ENCODE data around the gene PDE6H. TPM values are rescaled to one million over a fixed set of nuclear protein-coding genes. Genes with fewer than 3 reads are reported as not detected.

The PDE6H gene
- total RNA-seq, 2 experiments from 2014 or later, result not detected

DNA sequence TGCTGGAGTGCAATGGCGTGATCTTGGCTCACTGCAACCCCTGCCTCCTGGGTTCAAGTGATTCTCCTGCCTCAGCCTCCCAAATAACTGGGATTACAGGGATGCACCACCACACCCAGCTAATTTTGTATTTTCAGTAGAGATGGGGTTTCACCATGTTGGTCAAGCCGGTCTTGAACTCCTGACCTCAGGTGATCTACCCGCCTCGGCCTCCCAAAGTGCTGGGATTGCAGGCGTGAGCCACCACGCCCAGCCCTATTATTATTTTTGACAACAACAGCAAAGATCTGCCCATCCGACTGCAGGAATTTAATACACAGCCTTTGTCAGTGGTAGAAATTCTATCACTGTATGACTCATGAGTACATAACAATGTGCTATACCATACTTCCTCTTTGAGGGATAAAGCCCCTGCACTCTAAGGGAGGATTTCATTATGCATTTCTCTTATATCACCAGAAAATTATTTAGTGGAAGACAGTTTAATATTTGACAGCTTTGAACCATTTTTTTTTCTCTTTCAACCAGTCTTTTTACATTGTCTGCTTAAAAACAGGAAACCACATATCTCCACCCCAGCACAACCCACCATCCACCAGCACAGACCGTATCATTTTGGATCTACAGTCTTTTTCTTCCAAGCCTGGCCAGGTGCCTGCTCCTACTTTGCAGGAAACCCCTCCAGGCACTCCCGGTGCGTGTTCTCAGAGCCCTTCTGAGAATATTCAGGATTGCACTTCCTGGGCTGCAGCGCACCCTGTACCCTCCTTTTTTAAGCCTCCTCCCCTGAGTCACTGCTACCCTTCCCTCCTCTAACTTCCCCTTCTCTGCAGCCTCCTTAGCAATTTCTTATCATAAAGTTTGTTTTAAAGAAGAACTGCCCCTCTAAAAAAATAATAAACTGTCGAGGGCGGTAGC is 12.0 kb upstream of the PDE6H start:
- TF ChIP-seq CTCF (IDR thresholded peaks at IDR 0.05), result no peak
- peaks cover 41% of the 10 kb centered on the region for H3K4me1 ChIP-seq (ENCODE audit: insufficient read depth, low read length)
- ChIA-PET CTCF (interaction anchor here (1.1 to 1.2 kb wide), 3 partner anchors 12 to 39 kb away, joined by 3 to 4 read pairs (median 3); no protein-coding TSS in a partner anchor), POLR2A (interaction anchor here (0.6 to 8.5 kb wide), 23 partner anchors 9 to 595 kb away, joined by 3 to 144 read pairs (median 5); partner anchors contain the start of genes C12orf60, ERP27, RERG and WBP11)
- peak in 12 of 14 experiments; percentile 45 to 79 (median 55) for DNase-seq
- H3K27ac ChIP-seq (ENCODE audit: low read depth in 1 of 2, low read length in 2 of 2), result peak overlapping the region; percentile 89 to 90
- H3K36me3 ChIP-seq (ENCODE audit: insufficient read depth, low read length), result peaks cover 30% of the 10 kb centered on the region
- ATAC-seq (ENCODE audit: poor library complexity), result peak; percentile 40
- Mint-ChIP-seq H3K9me3 (no peaks in the 10 kb centered on the region), H3K27me3 (no peaks in the 10 kb centered on the region), H3K4me3 (peak overlapping the region; percentile 97), H3K27ac (peak overlapping the region; percentile 94), H3K4me1 (ENCODE audit: low read depth) (peaks cover 73% of the 10 kb centered on the region), H3K36me3 (ENCODE audit: low read depth) (peaks cover 57% of the 10 kb centered on the region)
- intact Hi-C loops (cut with DNase I, micrococcal nuclease), result loop anchor here (1.0 to 5.0 kb wide), 6 partner anchors 9 to 594 kb away; partner anchors contain the start of genes C12orf60 (in 2 of the 2), WBP11 (in 2 of the 2) and ATF7IP (in 1 of the 2)
- no peaks in the 10 kb centered on the region for H3K27me3 ChIP-seq (ENCODE audit: control insufficient read depth in 1 of 2, insufficient read depth in 2 of 2, low read length in 2 of 2)
- H3K9me3 ChIP-seq (ENCODE audit: control insufficient read depth in 1 of 2, insufficient read depth in 1 of 2, low read length in 2 of 2), result no peaks in the 10 kb centered on the region
- peak overlapping the region; percentile 80 for H3K4me3 ChIP-seq (ENCODE audit: low read length)

- Histone ChIP-seq H3K9me3 (ENCODE audit: control insufficient read depth in 1 of 2, insufficient read depth in 1 of 2, low read length in 2 of 2) (no peaks in the 10 kb centered on the region), H3K4me1 (ENCODE audit: insufficient read depth, low read length) (peaks cover 36% of the 10 kb centered on the region), H3K36me3 (ENCODE audit: insufficient read depth, low read length) (peaks cover 23% of the 10 kb centered on the region), H3K27ac (ENCODE audit: low read depth in 1 of 2, low read length in 2 of 2) (peak within 1 kb of the TSS; percentile 89 to 90), H3K27me3 (ENCODE audit: control insufficient read depth in 1 of 2, insufficient read depth in 2 of 2, low read length in 2 of 2) (no peaks in the 10 kb centered on the region), H3K4me3 (ENCODE audit: low read length) (peak within 1 kb of the TSS; percentile 80)
- POLR2A ChIA-PET, result interaction anchor here (0.7 to 8.5 kb wide), 20 partner anchors 10 to 949 kb away, joined by 3 to 144 read pairs (median 4); partner anchors contain the start of genes C12orf60, DERA, ERP27 and RERG
- H3K36me3 Mint-ChIP-seq (ENCODE audit: low read depth), result peaks cover 49% of the 10 kb centered on the region
- no peak for TF ChIP-seq CTCF (IDR thresholded peaks at IDR 0.05)
- ATAC-seq (ENCODE audit: poor library complexity) (peak; percentile 75), DNase-seq (peak; percentile 63 to 97 (median 72))
- no peaks in the 10 kb centered on the region for H3K27me3 Mint-ChIP-seq
- no peaks in the 10 kb centered on the region for H3K9me3 Mint-ChIP-seq
- peak within 1 kb of the TSS; percentile 94 for H3K27ac Mint-ChIP-seq
- intact Hi-C loops (cut with DNase I, micrococcal nuclease), result loop anchor here (1.0 to 5.0 kb wide), 6 partner anchors 9 to 594 kb away; partner anchors contain the start of genes C12orf60 (in 2 of the 2), WBP11 (in 2 of the 2) and ATF7IP (in 1 of the 2)
- H3K4me3 Mint-ChIP-seq, result peak within 1 kb of the TSS; percentile 97
- H3K4me1 Mint-ChIP-seq (ENCODE audit: low read depth), result peaks cover 72% of the 10 kb centered on the region
- CTCF ChIA-PET, result interaction anchor here (1.1 to 4.3 kb wide), 2 partner anchors 13 to 34 kb away, joined by 3 to 12 read pairs; no protein-coding TSS in a partner anchor
These were observed 11.2 kb upstream of the PDE6H start, which contains the start of gene ARHGDIB for GRCh38 chr12:14961466-14962152. Gene ARHGDIB, minus strand, starts transcription at chr12:14961601. Its CDS starts 10,889 bp downstream, at chr12:14950712.

- CTCF ChIA-PET, result interaction anchor here (4.3 kb wide), 1 partner anchor 33 kb away, joined by 12 read pairs; no protein-coding TSS in a partner anchor
- Histone ChIP-seq H3K9me3 (ENCODE audit: control insufficient read depth in 1 of 2, insufficient read depth in 1 of 2, low read length in 2 of 2) (no peaks in the 10 kb centered on the region), H3K4me3 (ENCODE audit: low read length) (peak overlapping the region; percentile 80), H3K27me3 (ENCODE audit: control insufficient read depth in 1 of 2, insufficient read depth in 2 of 2, low read length in 2 of 2) (no peaks in the 10 kb centered on the region), H3K4me1 (ENCODE audit: insufficient read depth, low read length) (peaks cover 36% of the 10 kb centered on the region), H3K36me3 (ENCODE audit: insufficient read depth, low read length) (peaks cover 17% of the 10 kb centered on the region), H3K27ac (ENCODE audit: low read depth in 1 of 2, low read length in 2 of 2) (peak overlapping the region; percentile 89 to 90)
- Mint-ChIP-seq H3K27me3 (no peaks in the 10 kb centered on the region), H3K9me3 (no peaks in the 10 kb centered on the region), H3K27ac (peak overlapping the region; percentile 94), H3K4me1 (ENCODE audit: low read depth) (peaks cover 70% of the 10 kb centered on the region), H3K4me3 (peak overlapping the region; percentile 97), H3K36me3 (ENCODE audit: low read depth) (peaks cover 44% of the 10 kb centered on the region)
- TF ChIP-seq CTCF (IDR thresholded peaks at IDR 0.05), result no peak
- POLR2A ChIA-PET, result interaction anchor here (0.7 to 8.5 kb wide), 20 partner anchors 10 to 949 kb away, joined by 3 to 144 read pairs (median 4); partner anchors contain the start of genes C12orf60, DERA, ERP27 and RERG
- ATAC-seq (ENCODE audit: poor library complexity), result no peak
- DNase-seq, result peak in 3 of 14 experiments; percentile 48 to 54 (median 53)
- intact Hi-C loops (cut with DNase I, micrococcal nuclease), result loop anchor here (5.0 kb wide), 2 partner anchors 160 to 595 kb away; partner anchors contain the start of genes C12orf60 (in 2 of the 2), WBP11 (in 2 of the 2) and ATF7IP (in 1 of the 2)
These were observed 10.7 kb upstream of the PDE6H start for GRCh38 chr12:14962153-14962539.
